ENCODE measurements around the gene SYNGR2.
A peak's percentile ranks its signal among the peaks of the same experiment; 100 is the strongest.

SYNGR2 gene

GRCh38 chr17:78208486-78208885 is 40.1 kb downstream of the SYNGR2 start:
- no peak for DNase-seq

- DNase-seq = no peak
These were observed 41.7 kb downstream of the SYNGR2 start for GRCh38 chr17:78210111-78210510.

- DNase-seq = no peak
These were observed 42.7 kb downstream of the SYNGR2 start for GRCh38 chr17:78211032-78211431.

GRCh38 chr17:78214016-78214705 is 45.8 kb downstream of the SYNGR2 start, which contains the start of gene BIRC5:
Gene BIRC5, plus strand, starts transcription at chr17:78214253. Its CDS starts 64 bp downstream, at chr17:78214317.
- peak; percentile 98 for DNase-seq

- DNase-seq = peak; percentile 35
These were observed 46.3 kb downstream of the SYNGR2 start for GRCh38 chr17:78214706-78215061.

GRCh38 chr17:78219396-78220150 is 51.2 kb downstream of the SYNGR2 start:
- DNase-seq = no peak
